ENCODE data around the gene ERVFRD-1. TPM values are rescaled to one million over a fixed set of nuclear protein-coding genes. Genes with fewer than 3 reads are reported as not detected.

ERVFRD-1 gene
- total RNA-seq, 1 experiment from 2014 or later: not detected

DNA sequence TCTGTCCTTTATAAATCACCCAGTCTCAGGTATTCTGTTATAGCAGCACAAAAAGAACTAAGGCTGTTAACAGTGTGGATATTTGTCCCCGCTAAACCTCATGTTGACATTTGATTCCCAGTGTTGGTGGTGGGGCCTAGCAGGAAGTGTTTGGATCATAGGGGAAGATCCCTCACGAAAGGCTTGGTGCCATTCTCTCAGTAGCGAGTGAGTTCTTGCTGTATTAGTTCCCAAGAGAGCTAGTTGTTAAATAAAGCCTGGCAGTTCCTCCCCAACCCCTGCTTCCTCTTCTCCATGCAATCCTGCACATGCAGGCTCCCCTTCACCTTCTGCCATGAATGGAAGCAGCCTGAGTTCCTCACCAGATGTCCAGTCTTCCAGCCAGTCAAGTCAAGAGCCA lies 29.8 kb upstream of the ERVFRD-1 start:
- H3K4me3 Mint-ChIP-seq: no peak overlapping the region
- CTCF ChIA-PET: no interaction called here
- ATAC-seq (no peak), DNase-seq (ENCODE audit: low spot score) (no peak)
- H3K27me3 Mint-ChIP-seq (ENCODE audit: low read depth): no peaks in the 10 kb centered on the region
- H3K36me3 Mint-ChIP-seq: no peaks in the 10 kb centered on the region
- peaks cover 36% of the 10 kb centered on the region for H3K4me1 Mint-ChIP-seq
- TF ChIP-seq ZNF396 (CRISPR knock-in tag; IDR thresholded peaks at IDR 0.05; ENCODE audit: borderline replicate concordance) (no peak), CREB1 (CRISPR knock-in tag; IDR thresholded peaks at IDR 0.05) (no peak), KAT7 (CRISPR knock-in tag; IDR thresholded peaks at IDR 0.05; ENCODE audit: borderline replicate concordance) (no peak), FOXP1 (CRISPR knock-in tag; IDR thresholded peaks at IDR 0.05; ENCODE audit: borderline replicate concordance) (no peak), RORB (CRISPR knock-in tag; IDR thresholded peaks at IDR 0.05) (no peak)
- TF ChIP-seq, protein P1, sequence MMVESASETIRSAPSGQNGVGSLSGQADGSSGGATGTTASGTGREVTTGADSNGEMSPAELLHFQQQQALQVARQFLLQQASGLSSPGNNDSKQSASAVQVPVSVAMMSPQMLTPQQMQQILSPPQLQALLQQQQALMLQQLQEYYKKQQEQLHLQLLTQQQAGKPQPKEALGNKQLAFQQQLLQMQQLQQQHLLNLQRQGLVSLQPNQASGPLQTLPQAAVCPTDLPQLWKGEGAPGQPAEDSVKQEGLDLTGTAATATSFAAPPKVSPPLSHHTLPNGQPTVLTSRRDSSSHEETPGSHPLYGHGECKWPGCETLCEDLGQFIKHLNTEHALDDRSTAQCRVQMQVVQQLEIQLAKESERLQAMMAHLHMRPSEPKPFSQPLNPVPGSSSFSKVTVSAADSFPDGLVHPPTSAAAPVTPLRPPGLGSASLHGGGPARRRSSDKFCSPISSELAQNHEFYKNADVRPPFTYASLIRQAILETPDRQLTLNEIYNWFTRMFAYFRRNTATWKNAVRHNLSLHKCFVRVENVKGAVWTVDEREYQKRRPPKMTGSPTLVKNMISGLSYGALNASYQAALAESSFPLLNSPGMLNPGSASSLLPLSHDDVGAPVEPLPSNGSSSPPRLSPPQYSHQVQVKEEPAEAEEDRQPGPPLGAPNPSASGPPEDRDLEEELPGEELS (CRISPR knock-in tag; IDR thresholded peaks at IDR 0.05): no peak
- POLR2A ChIA-PET: no interaction called here
- no peak overlapping the region for H3K27ac Mint-ChIP-seq
- H3K9me3 Mint-ChIP-seq: peaks cover 3% of the 10 kb centered on the region; the same call in 1 of the 2 replicates

DNA sequence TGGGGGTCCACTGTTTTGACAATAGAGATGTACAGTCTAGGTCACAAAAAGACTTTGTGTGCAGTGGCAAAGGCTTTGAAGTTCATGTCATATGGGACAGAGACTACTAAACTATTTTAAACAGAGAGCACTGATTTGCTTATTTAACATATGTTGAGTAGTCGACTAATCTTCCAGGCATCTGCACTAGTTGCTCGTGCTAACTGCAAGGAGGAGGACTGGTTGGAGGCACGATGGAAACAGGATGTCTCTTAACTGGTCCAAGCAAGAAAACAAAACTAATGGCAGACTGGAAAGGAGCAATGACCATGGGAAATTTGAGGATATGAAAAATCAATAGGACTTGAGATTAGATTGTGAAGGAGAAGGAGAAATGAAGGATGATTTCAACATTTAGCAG lies 28.5 kb upstream of the ERVFRD-1 start:
- POLR2A ChIA-PET: no interaction called here
- ATAC-seq (no peak), DNase-seq (ENCODE audit: low spot score) (no peak)
- no peak overlapping the region for H3K4me3 Mint-ChIP-seq
- H3K36me3 Mint-ChIP-seq: peaks cover 5% of the 10 kb centered on the region
- peaks cover 32% of the 10 kb centered on the region for H3K4me1 Mint-ChIP-seq
- no peak overlapping the region for H3K27ac Mint-ChIP-seq
- H3K9me3 Mint-ChIP-seq: peaks cover 3% of the 10 kb centered on the region; the same call in 1 of the 2 replicates
- CTCF ChIA-PET: no interaction called here
- no peaks in the 10 kb centered on the region for H3K27me3 Mint-ChIP-seq (ENCODE audit: low read depth)
- TF ChIP-seq JAZF1 (CRISPR knock-in tag; IDR thresholded peaks at IDR 0.05) (no peak), NFYB (CRISPR knock-in tag; conservative IDR thresholded peaks at IDR 0.05; ENCODE audit: low read depth) (no peak)

DNA sequence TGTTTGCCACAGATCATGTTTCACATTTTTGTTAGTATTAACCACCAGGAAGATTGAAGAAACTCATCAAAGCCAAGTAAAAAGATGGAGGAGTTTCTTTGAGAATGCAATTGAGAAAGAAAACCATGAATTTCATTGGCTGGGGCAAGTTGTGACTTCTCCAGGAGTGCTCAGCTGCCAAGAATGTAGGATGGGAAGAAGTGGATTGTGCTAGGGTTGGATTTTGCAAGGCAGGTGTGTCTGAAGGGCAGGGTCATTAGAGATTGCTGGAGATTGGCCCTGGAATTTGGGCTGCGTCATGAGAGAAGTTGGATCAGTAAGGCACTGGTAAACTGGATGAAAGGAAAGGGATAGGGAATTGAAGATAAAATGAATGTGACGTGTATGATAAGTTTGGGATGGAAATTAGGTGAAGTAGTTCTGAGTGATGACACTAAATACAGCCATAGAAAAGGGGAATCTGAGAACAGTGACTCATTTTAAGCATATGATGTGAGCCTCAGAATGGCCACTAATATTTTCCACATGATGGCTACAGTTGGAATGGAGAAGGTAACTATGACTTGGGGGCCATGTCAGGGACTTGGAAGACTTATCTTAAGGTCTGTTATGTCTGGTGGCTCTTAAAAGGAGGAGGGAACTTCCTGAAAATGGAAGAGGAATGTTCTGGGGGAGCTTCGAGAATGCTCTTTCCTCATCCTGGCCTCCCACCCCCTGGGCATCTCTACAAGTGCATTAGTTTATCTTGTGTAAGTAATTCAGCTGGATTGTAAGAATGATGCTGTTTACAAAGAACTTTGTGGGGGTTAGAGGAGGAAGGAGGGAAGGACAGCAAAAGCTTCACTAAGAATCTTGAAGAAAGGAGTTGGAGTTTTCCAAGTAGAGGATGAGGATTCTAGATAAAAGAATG lies 27.8 kb upstream of the ERVFRD-1 start:
- no peak overlapping the region for H3K4me3 Mint-ChIP-seq
- peaks cover 27% of the 10 kb centered on the region for H3K4me1 Mint-ChIP-seq
- H3K27me3 Mint-ChIP-seq (ENCODE audit: low read depth): no peaks in the 10 kb centered on the region
- ChIA-PET CTCF (no interaction called here), POLR2A (no interaction called here)
- no peak overlapping the region; the same call in 1 of the 2 replicates for H3K27ac Mint-ChIP-seq
- DNase-seq (ENCODE audit: low spot score): no peak
- ATAC-seq: peak; percentile 30; the same call in 1 of the 2 replicates
- peaks cover 3% of the 10 kb centered on the region; the same call in 1 of the 2 replicates for H3K9me3 Mint-ChIP-seq
- peaks cover 12% of the 10 kb centered on the region for H3K36me3 Mint-ChIP-seq
- TF ChIP-seq SP1 (CRISPR knock-in tag; conservative IDR thresholded peaks at IDR 0.05): no peak
- TF ChIP-seq SMAD4 (CRISPR knock-in tag; IDR thresholded peaks at IDR 0.05): no peak

DNA sequence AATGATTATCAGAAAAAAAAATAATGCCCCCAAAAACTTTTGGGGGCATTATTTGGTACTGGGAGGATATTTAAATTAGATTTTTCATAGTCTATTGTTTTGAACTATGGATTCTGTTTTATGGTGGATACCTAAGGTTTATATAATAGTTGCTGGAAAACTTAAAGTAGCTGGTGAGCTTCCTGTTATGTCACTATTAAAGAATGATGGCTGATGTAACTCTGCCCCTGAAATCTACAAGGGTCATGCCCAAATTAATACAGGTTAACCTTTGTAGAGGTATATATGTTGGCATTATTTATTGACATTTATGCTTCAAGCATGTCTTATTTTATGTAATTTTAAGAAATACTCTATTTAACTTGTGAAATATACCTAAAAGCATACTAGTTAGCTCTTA lies 25.3 kb upstream of the ERVFRD-1 start:
- POLR2A ChIA-PET: interaction anchor here (0.5 kb wide), 1 partner anchor 850 kb away, joined by 6 read pairs; no protein-coding TSS in a partner anchor
- DNase-seq (ENCODE audit: low spot score) (no peak), ATAC-seq (no peak)
- no peak overlapping the region for H3K27ac Mint-ChIP-seq
- CTCF ChIA-PET: interaction anchor here (0.7 to 1.2 kb wide), 2 partner anchors 67 to 337 kb away, joined by 3 to 4 read pairs; no protein-coding TSS in a partner anchor
- H3K36me3 Mint-ChIP-seq: peaks cover 13% of the 10 kb centered on the region
- H3K4me1 Mint-ChIP-seq: peaks cover 27% of the 10 kb centered on the region
- no peaks in the 10 kb centered on the region for H3K27me3 Mint-ChIP-seq (ENCODE audit: low read depth)
- H3K4me3 Mint-ChIP-seq: no peak overlapping the region
- H3K9me3 Mint-ChIP-seq: peaks cover 3% of the 10 kb centered on the region; the same call in 1 of the 2 replicates
- TF ChIP-seq CBFB (CRISPR knock-in tag; IDR thresholded peaks at IDR 0.05; ENCODE audit: low read depth): no peak
- TF ChIP-seq, protein P2, sequence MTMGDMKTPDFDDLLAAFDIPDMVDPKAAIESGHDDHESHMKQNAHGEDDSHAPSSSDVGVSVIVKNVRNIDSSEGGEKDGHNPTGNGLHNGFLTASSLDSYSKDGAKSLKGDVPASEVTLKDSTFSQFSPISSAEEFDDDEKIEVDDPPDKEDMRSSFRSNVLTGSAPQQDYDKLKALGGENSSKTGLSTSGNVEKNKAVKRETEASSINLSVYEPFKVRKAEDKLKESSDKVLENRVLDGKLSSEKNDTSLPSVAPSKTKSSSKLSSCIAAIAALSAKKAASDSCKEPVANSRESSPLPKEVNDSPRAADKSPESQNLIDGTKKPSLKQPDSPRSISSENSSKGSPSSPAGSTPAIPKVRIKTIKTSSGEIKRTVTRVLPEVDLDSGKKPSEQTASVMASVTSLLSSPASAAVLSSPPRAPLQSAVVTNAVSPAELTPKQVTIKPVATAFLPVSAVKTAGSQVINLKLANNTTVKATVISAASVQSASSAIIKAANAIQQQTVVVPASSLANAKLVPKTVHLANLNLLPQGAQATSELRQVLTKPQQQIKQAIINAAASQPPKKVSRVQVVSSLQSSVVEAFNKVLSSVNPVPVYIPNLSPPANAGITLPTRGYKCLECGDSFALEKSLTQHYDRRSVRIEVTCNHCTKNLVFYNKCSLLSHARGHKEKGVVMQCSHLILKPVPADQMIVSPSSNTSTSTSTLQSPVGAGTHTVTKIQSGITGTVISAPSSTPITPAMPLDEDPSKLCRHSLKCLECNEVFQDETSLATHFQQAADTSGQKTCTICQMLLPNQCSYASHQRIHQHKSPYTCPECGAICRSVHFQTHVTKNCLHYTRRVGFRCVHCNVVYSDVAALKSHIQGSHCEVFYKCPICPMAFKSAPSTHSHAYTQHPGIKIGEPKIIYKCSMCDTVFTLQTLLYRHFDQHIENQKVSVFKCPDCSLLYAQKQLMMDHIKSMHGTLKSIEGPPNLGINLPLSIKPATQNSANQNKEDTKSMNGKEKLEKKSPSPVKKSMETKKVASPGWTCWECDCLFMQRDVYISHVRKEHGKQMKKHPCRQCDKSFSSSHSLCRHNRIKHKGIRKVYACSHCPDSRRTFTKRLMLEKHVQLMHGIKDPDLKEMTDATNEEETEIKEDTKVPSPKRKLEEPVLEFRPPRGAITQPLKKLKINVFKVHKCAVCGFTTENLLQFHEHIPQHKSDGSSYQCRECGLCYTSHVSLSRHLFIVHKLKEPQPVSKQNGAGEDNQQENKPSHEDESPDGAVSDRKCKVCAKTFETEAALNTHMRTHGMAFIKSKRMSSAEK (CRISPR knock-in tag; IDR thresholded peaks at IDR 0.05; ENCODE audit: borderline replicate concordance): no peak
- no peak for TF ChIP-seq NFE2L1 (CRISPR knock-in tag; IDR thresholded peaks at IDR 0.05)
- no peak for TF ChIP-seq GRHL2 (CRISPR knock-in tag; IDR thresholded peaks at IDR 0.05; ENCODE audit: insufficient replicate concordance, severe bottlenecking)
- TF ChIP-seq FOXK1 (CRISPR knock-in tag; IDR thresholded peaks at IDR 0.05): no peak
- TF ChIP-seq ZNF219 (CRISPR knock-in tag; IDR thresholded peaks at IDR 0.05; ENCODE audit: borderline replicate concordance): no peak
- TF ChIP-seq ZNF416 (CRISPR knock-in tag; IDR thresholded peaks at IDR 0.05): no peak
- TF ChIP-seq, protein P3, sequence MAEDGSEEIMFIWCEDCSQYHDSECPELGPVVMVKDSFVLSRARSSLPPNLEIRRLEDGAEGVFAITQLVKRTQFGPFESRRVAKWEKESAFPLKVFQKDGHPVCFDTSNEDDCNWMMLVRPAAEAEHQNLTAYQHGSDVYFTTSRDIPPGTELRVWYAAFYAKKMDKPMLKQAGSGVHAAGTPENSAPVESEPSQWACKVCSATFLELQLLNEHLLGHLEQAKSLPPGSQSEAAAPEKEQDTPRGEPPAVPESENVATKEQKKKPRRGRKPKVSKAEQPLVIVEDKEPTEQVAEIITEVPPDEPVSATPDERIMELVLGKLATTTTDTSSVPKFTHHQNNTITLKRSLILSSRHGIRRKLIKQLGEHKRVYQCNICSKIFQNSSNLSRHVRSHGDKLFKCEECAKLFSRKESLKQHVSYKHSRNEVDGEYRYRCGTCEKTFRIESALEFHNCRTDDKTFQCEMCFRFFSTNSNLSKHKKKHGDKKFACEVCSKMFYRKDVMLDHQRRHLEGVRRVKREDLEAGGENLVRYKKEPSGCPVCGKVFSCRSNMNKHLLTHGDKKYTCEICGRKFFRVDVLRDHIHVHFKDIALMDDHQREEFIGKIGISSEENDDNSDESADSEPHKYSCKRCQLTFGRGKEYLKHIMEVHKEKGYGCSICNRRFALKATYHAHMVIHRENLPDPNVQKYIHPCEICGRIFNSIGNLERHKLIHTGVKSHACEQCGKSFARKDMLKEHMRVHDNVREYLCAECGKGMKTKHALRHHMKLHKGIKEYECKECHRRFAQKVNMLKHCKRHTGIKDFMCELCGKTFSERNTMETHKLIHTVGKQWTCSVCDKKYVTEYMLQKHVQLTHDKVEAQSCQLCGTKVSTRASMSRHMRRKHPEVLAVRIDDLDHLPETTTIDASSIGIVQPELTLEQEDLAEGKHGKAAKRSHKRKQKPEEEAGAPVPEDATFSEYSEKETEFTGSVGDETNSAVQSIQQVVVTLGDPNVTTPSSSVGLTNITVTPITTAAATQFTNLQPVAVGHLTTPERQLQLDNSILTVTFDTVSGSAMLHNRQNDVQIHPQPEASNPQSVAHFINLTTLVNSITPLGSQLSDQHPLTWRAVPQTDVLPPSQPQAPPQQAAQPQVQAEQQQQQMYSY (CRISPR knock-in tag; IDR thresholded peaks at IDR 0.05): no peak
- no peak for TF ChIP-seq ZNF317 (CRISPR knock-in tag; IDR thresholded peaks at IDR 0.05; ENCODE audit: borderline replicate concordance, low read depth)

Data from WTC11 (cell line).